ENCODE measurements around the gene GRIK1.

Gene GRIK1

GRCh38 chr21:29827647-29828046 is 112.1 kb downstream of the GRIK1 start:
- DNase-seq (ENCODE audit: low read depth) = no peak

GRCh38 chr21:29827236-29827635 is 112.6 kb downstream of the GRIK1 start:
- DNase-seq (ENCODE audit: low read depth) = no peak

GRCh38 chr21:29826386-29826785 is 113.4 kb downstream of the GRIK1 start:
- no peak for DNase-seq (ENCODE audit: low read depth)

GRCh38 chr21:29825936-29826335 is 113.9 kb downstream of the GRIK1 start:
- no peak for DNase-seq (ENCODE audit: low read depth)

GRCh38 chr21:29825345-29825744 is 114.5 kb downstream of the GRIK1 start:
- DNase-seq (ENCODE audit: low read depth) = no peak

- no peak for DNase-seq (ENCODE audit: low read depth)
These were observed 117.7 kb downstream of the GRIK1 start for GRCh38 chr21:29822064-29822463.

- DNase-seq (ENCODE audit: low read depth) = no peak
These were observed 118.6 kb downstream of the GRIK1 start for GRCh38 chr21:29821230-29821629.

GRCh38 chr21:29819675-29820326 is 120.0 kb downstream of the GRIK1 start:
- no peak for DNase-seq (ENCODE audit: low read depth)

- DNase-seq (ENCODE audit: low read depth) = no peak
These were observed 121.3 kb downstream of the GRIK1 start for GRCh38 chr21:29818383-29818921.

- DNase-seq (ENCODE audit: low read depth) = no peak
These were observed 122.3 kb downstream of the GRIK1 start for GRCh38 chr21:29817450-29817849.

GRCh38 chr21:29812947-29813346 is 126.8 kb downstream of the GRIK1 start:
- DNase-seq (ENCODE audit: low read depth) = no peak

GRCh38 chr21:29810871-29811270 is 128.9 kb downstream of the GRIK1 start:
- no peak for DNase-seq (ENCODE audit: low read depth)

- DNase-seq (ENCODE audit: low read depth) = no peak
These were observed 131.6 kb downstream of the GRIK1 start for GRCh38 chr21:29808153-29808552.

- DNase-seq (ENCODE audit: low read depth) = no peak
These were observed 134.7 kb downstream of the GRIK1 start for GRCh38 chr21:29805105-29805504.

- DNase-seq (ENCODE audit: low read depth) = no peak
These were observed 136.6 kb downstream of the GRIK1 start for GRCh38 chr21:29803191-29803590.

GRCh38 chr21:29801122-29801521 is 138.7 kb downstream of the GRIK1 start:
- no peak for DNase-seq (ENCODE audit: low read depth)

- no peak for DNase-seq (ENCODE audit: low read depth)
These were observed 139.7 kb downstream of the GRIK1 start for GRCh38 chr21:29800056-29800455.

- DNase-seq (ENCODE audit: low read depth) = no peak
These were observed 141.0 kb downstream of the GRIK1 start for GRCh38 chr21:29798840-29799239.

- DNase-seq (ENCODE audit: low read depth) = no peak
These were observed 142.6 kb downstream of the GRIK1 start for GRCh38 chr21:29797155-29797554.

GRCh38 chr21:29793712-29794111 is 146.1 kb downstream of the GRIK1 start:
- DNase-seq (ENCODE audit: low read depth) = no peak

- DNase-seq (ENCODE audit: low read depth) = no peak
These were observed 150.4 kb downstream of the GRIK1 start for GRCh38 chr21:29789393-29789792.

- DNase-seq (ENCODE audit: low read depth) = no peak
These were observed 151.0 kb downstream of the GRIK1 start for GRCh38 chr21:29788752-29789151.

- DNase-seq (ENCODE audit: low read depth) = no peak
These were observed 152.4 kb downstream of the GRIK1 start for GRCh38 chr21:29787361-29787909.

All from activated T-cell treated with anti-CD3 and anti-CD28 coated beads for 24 hours (primary cell).